C1 segment of cervical spinal cord (tissue), 14 donors: ENCODE results near the gene GPR3.

Experiments
- DNase-seq, 14 donors: peaks; one replicate each; lab custom pipeline; 2025; lab: John Stamatoyannopoulos, UW

The GPR3 gene

GRCh38 chr1:27392096-27392777 is at the start of gene GPR3:
Gene GPR3 (plus strand): TSS chr1:27392622. CDS start chr1:27393799, 1,177 bp downstream.
- peak in 13 of 14 donors; percentile 19 to 88 (median 74) for DNase-seq

GRCh38 chr1:27342778-27343638 is 49.4 kb upstream of the GPR3 start:
- peak in 1 of 14 donors; percentile 62 for DNase-seq

GRCh38 chr1:27343639-27344025 is 48.8 kb upstream of the GPR3 start:
- peak in 1 of 14 donors; percentile 51 for DNase-seq

GRCh38 chr1:27345272-27345671 is 47.1 kb upstream of the GPR3 start:
- DNase-seq, result no peak

GRCh38 chr1:27346357-27346756 is 46.1 kb upstream of the GPR3 start:
- DNase-seq, result no peak

- DNase-seq, result no peak
Measured at GRCh38 chr1:27346991-27347624, 45.3 kb upstream of the GPR3 start.

- DNase-seq, result peak in 1 of 14 donors; percentile 73
Measured at GRCh38 chr1:27348861-27349783, 43.3 kb upstream of the GPR3 start.

GRCh38 chr1:27349784-27350662 is 42.4 kb upstream of the GPR3 start:
- DNase-seq, result peak in 2 of 14 donors; percentile 17 to 73

- peak in 1 of 14 donors; percentile 19 for DNase-seq
Measured at GRCh38 chr1:27350663-27351540, 41.5 kb upstream of the GPR3 start.

GRCh38 chr1:27351541-27352107 is 40.8 kb upstream of the GPR3 start:
- no peak for DNase-seq

GRCh38 chr1:27353166-27353565 is 39.3 kb upstream of the GPR3 start:
- DNase-seq, result no peak

GRCh38 chr1:27353629-27354028 is 38.8 kb upstream of the GPR3 start:
- DNase-seq, result no peak

GRCh38 chr1:27355683-27356082 is 36.7 kb upstream of the GPR3 start:
- no peak for DNase-seq

- no peak for DNase-seq
Measured at GRCh38 chr1:27356277-27356618, 36.2 kb upstream of the GPR3 start.

- no peak for DNase-seq
Measured at GRCh38 chr1:27356619-27357280, 35.7 kb upstream of the GPR3 start.

- DNase-seq, result peak in 10 of 14 donors; percentile 10 to 65 (median 30)
Measured at GRCh38 chr1:27357281-27358037, 35.0 kb upstream of the GPR3 start.

GRCh38 chr1:27358038-27358927 is 34.1 kb upstream of the GPR3 start:
- no peak for DNase-seq
